Upper lobe of left lung (tissue), 4 donors: ENCODE measurements around the gene SPATA6.

Experiments
- CTCF ChIP-seq, 6 experiments: fragments of 450-650 bp in 4 of 6; fragments of 200-600 bp in 2 of 6; sonication (generic) in 2 of 6; IDR thresholded peaks; one replicate each; pipeline ENCODE4 v1.5.1; 2016 to 2019; ENCODE audit warnings: antibody characterized with exemption in 6 of 6
- POLR2A ChIP-seq, 4 donors: fragments of 450-650 bp; IDR thresholded peaks; one replicate each; pipeline ENCODE4 v1.5.1; 2016 to 2017; ENCODE audit warnings: antibody characterized with exemption in 4 of 4, mild to moderate bottlenecking in 2 of 4

GRCh38 chr1:48246727-48247126 lies 225.3 kb downstream of the SPATA6 start:
- no peak for TF ChIP-seq CTCF (IDR thresholded peaks at IDR 0.05)
- TF ChIP-seq POLR2A (IDR thresholded peaks at IDR 0.05), result no peak
